SK-N-MC (cell line): ENCODE measurements around the gene KCNAB2.

Source experiments
- EZH2 ChIP-seq: fragments of 200-600 bp; sonication (generic); IDR thresholded peaks from one replicate; pipeline ENCODE4 v1.6.1; 2017; ENCODE audit warnings: antibody characterized with exemption
- FOXP2 ChIP-seq: optimal IDR thresholded peaks from 2 replicates; pipeline ENCODE3; 2011; ENCODE audit warnings: mild to moderate bottlenecking, moderate library complexity; ENCODE audit not compliant: insufficient read depth; ENCODE audit errors: extremely low read length, control extremely low read depth
- POLR2AphosphoS5 ChIP-seq: IDR thresholded peaks from 2 replicates; pipeline ENCODE4 v1.6.1; 2012; ENCODE audit warnings: mild to moderate bottlenecking, low read depth, low read length, borderline replicate concordance

DNA sequence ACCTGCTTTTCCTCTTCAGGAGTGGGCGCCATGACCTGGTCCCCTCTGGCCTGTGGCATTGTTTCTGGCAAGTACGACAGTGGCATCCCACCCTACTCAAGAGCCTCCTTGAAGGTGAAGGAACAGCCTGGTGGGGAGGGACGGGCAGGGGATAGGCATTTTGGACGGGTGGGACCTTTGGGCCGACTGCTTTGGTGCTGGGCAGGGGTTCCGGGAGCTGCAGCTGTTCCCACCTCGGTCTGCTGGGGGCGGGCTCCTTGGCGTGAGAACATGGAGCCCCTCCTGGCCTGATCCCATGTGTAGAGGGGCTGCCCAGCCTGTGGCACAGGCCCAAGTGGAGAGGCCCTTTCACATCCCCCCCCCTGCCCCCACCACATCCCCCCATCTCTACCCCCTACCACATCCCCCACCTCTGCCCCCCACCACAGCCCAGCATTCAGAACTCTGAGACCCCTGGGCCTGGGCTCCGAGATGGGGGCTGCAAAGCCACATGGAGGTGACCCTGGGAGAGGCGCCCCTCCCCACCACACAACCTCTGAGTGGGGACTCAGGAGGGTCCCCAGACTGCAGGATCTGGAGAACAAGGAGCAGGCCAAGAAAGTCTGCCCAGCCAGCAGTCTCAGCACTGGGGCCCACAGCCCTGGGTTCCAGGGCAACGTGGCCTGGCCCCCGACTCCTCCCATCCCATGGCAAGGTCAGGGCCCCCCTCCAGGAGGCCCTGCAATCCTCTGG lies 50.0 kb downstream of the KCNAB2 start:
- TF ChIP-seq POLR2AphosphoS5 (no peak), EZH2 (no peak), FOXP2 (no peak)
